Lower lobe of right lung (tissue), 2 donors: ENCODE measurements around the gene ARHGAP22. TPM values are rescaled to one million over a fixed set of nuclear protein-coding genes. Genes with fewer than 3 reads are reported as not detected.

Experiments
- ATAC-seq, 2 donors: fragments of 200-7000 bp; cut with Tn5 transposase; one replicate each; pipeline ENCODE4 v1.9.1; 2020 to 2022; ENCODE audit warnings: mild to moderate bottlenecking in 2 of 2, moderate library complexity in 2 of 2
- DNase-seq: peaks from one replicate; pipeline ENCODE4 v3.0.0-alpha.2; 2020
- H3K27ac ChIP-seq: fragments of 200-600 bp; one replicate; pipeline ENCODE4 v1.8.0; 2022
- H3K27me3 ChIP-seq: fragments of 200-600 bp; one replicate; pipeline ENCODE4 v1.8.0; 2022; ENCODE audit warnings: low read depth
- H3K36me3 ChIP-seq: fragments of 200-600 bp; one replicate; pipeline ENCODE4 v1.8.0; 2022; ENCODE audit warnings: mild to moderate bottlenecking
- H3K4me1 ChIP-seq: fragments of 200-600 bp; one replicate; pipeline ENCODE4 v1.8.0; 2022
- H3K4me3 ChIP-seq: fragments of 200-600 bp; one replicate; pipeline ENCODE4 v1.8.0; 2022; ENCODE audit warnings: mild to moderate bottlenecking
- H3K9me3 ChIP-seq: fragments of 200-600 bp; one replicate; pipeline ENCODE4 v1.8.0; 2022
- intact Hi-C: fragments of 100-400 bp; cut with DNase I; formaldehyde crosslinking; loops from one replicate; pipeline ENCODE4 v1.11.0; 2022
- total RNA-seq: library from RNA; stranded (reverse); fragmentation: NEBNext Ultra II Directional; extraction: Animal tissue kit (Norgen Biotek cat#: 25700); gene quantifications from one replicate; pipeline ENCODE4 v1.2.1, GENCODE V29; 2021
- TF ChIP-seq, protein P1 (sequence below): fragments of 200-600 bp; IDR thresholded peaks from one replicate; pipeline ENCODE4 v1.8.0; 2022; ENCODE audit warnings: antibody characterized with exemption, mild to moderate bottlenecking
- donor health status: DM: no; HTN: yes; CAD: no; lungs with severe emphysema.

The ARHGAP22 gene
- total RNA-seq, 1 donor from 2014 or later = 9.6 TPM

DNA sequence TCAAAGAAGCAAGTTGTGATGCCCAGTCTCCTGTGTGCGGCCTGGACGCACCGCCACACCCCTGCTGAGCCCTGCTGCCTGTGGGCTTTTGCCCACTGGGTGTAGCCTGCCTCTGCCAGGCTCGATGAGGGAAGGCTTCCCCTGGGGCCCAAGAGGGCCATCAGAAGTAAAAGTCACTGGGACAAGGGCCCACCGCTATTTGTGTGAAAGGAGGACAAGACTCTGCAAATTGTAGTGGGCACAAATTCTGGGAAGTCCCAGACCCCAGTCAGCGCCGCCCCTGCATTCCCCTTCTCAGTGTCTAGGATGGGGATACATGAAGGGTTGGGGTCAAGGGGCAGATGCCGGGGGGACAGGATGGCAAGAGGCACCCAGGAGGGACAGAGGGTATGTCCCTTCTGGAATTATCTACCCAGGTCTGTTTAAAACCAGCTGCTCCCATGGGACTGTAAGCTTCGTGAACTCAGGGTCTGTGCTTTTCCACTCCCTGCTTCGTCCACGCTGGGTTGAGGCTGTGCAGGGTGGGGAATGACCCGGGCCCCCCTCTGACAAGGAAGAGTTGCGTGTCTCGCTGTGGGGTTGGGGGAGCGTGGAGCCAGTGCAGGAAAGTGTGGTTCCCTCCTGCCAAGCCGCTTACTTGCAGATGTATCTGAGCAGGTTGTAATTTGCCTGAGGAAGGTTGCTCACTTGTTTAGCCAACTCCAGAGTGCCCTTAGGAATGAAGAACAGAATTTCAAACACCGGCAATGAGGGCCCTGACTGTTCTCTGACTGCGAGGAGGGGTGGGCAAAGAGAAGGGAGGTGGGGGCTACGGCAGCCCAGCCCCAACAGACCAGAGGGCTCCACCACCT is 151.2 kb downstream of the ARHGAP22 start:
- no peaks in the 10 kb centered on the region for H3K4me1 ChIP-seq
- no peaks in the 10 kb centered on the region for H3K27me3 ChIP-seq
- no peaks in the 10 kb centered on the region for H3K36me3 ChIP-seq
- no peak overlapping the region for H3K4me3 ChIP-seq
- peak; percentile 2 to 60 for ATAC-seq
- H3K9me3 ChIP-seq = no peaks in the 10 kb centered on the region
- TF ChIP-seq, protein P1, sequence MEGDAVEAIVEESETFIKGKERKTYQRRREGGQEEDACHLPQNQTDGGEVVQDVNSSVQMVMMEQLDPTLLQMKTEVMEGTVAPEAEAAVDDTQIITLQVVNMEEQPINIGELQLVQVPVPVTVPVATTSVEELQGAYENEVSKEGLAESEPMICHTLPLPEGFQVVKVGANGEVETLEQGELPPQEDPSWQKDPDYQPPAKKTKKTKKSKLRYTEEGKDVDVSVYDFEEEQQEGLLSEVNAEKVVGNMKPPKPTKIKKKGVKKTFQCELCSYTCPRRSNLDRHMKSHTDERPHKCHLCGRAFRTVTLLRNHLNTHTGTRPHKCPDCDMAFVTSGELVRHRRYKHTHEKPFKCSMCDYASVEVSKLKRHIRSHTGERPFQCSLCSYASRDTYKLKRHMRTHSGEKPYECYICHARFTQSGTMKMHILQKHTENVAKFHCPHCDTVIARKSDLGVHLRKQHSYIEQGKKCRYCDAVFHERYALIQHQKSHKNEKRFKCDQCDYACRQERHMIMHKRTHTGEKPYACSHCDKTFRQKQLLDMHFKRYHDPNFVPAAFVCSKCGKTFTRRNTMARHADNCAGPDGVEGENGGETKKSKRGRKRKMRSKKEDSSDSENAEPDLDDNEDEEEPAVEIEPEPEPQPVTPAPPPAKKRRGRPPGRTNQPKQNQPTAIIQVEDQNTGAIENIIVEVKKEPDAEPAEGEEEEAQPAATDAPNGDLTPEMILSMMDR = no peak
- H3K27ac ChIP-seq = no peak overlapping the region
- intact Hi-C loops = no loop called here
- DNase-seq = no peak

DNA sequence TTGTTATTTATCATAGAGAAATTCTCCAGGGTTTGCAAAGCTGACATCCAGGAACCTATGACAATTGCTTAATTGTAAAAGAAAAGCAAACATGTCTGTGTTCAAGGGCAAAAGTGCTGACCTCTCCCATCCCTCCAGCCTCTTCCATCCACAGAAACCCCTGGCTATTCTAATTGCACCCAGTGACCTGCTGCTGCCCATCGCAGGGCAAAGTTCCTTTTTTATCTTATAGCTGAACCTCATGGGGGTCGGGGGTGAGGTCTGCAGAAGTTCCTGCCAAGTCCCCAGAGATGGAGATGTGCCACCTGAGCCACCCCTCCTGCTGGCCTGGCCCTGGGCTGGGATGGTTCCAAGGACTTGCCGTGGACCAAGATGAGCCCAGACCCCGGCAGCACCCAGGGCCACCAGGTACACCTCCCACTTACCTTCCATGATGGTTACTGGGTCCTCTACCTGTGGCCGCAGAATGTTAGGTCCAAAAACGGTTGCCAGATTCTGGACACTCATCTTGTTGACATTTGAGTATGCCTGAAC is 151.9 kb downstream of the ARHGAP22 start:
- no peaks in the 10 kb centered on the region for H3K4me1 ChIP-seq
- DNase-seq (no peak), ATAC-seq (no peak)
- H3K27ac ChIP-seq = no peak overlapping the region
- no peaks in the 10 kb centered on the region for H3K27me3 ChIP-seq
- TF ChIP-seq, protein P1 = no peak
- no peaks in the 10 kb centered on the region for H3K9me3 ChIP-seq
- intact Hi-C loops = no loop called here
- H3K4me3 ChIP-seq = no peak overlapping the region
- H3K36me3 ChIP-seq = no peaks in the 10 kb centered on the region

GRCh38 chr10:48451969-48452878 is 152.6 kb downstream of the ARHGAP22 start:
- ATAC-seq = no peak
- intact Hi-C loops = no loop called here
- Histone ChIP-seq H3K4me1 (no peaks in the 10 kb centered on the region), H3K36me3 (no peaks in the 10 kb centered on the region), H3K27ac (no peak overlapping the region), H3K9me3 (no peaks in the 10 kb centered on the region), H3K27me3 (no peaks in the 10 kb centered on the region), H3K4me3 (no peak overlapping the region)
- TF ChIP-seq, protein P1 = no peak
- no peak for DNase-seq

- no peak for ATAC-seq
- Histone ChIP-seq H3K27ac (no peak overlapping the region), H3K4me1 (no peaks in the 10 kb centered on the region), H3K27me3 (no peaks in the 10 kb centered on the region), H3K4me3 (no peak overlapping the region), H3K9me3 (no peaks in the 10 kb centered on the region), H3K36me3 (no peaks in the 10 kb centered on the region)
- DNase-seq = no peak
- TF ChIP-seq, protein P1 = no peak
- intact Hi-C loops = no loop called here
These were observed 154.0 kb downstream of the ARHGAP22 start for GRCh38 chr10:48450741-48451466.

GRCh38 chr10:48450233-48450740 is 154.6 kb downstream of the ARHGAP22 start:
- Histone ChIP-seq H3K27me3 (no peaks in the 10 kb centered on the region), H3K4me1 (no peaks in the 10 kb centered on the region), H3K27ac (no peak overlapping the region), H3K9me3 (no peaks in the 10 kb centered on the region), H3K36me3 (no peaks in the 10 kb centered on the region), H3K4me3 (no peak overlapping the region)
- intact Hi-C loops = no loop called here
- ATAC-seq (no peak), DNase-seq (no peak)
- TF ChIP-seq, protein P1 = no peak
